ENCODE measurements around the gene HSBP1L1.

The HSBP1L1 gene

GRCh38 chr18:79930020-79930642 lies 34.3 kb upstream of the HSBP1L1 start:
- no peak for TF ChIP-seq CTCF (IDR thresholded peaks at IDR 0.05; ENCODE audit: control extremely low read depth, extremely low read depth, low read depth, missing control alignments)
- DNase-seq (ENCODE audit: extremely low spot score), result no peak
- CTCF ChIA-PET, result interaction anchor here (1.1 kb wide), 1 partner anchor 11 kb away, joined by 4 read pairs; no protein-coding TSS in a partner anchor
- POLR2A ChIA-PET, result no interaction called here

- TF ChIP-seq CTCF (IDR thresholded peaks at IDR 0.05; ENCODE audit: control extremely low read depth, extremely low read depth, low read depth, missing control alignments), result no peak
- ChIA-PET POLR2A (no interaction called here), CTCF (no interaction called here)
- no peak for DNase-seq (ENCODE audit: extremely low spot score)
Observed at GRCh38 chr18:79931475-79931874, 33.0 kb upstream of the HSBP1L1 start.

GRCh38 chr18:79932907-79933306 lies 31.5 kb upstream of the HSBP1L1 start:
- ChIA-PET CTCF (no interaction called here), POLR2A (no interaction called here)
- DNase-seq (ENCODE audit: extremely low spot score), result no peak
- no peak for TF ChIP-seq CTCF (IDR thresholded peaks at IDR 0.05; ENCODE audit: control extremely low read depth, extremely low read depth, low read depth, missing control alignments)

- TF ChIP-seq CTCF (IDR thresholded peaks at IDR 0.05; ENCODE audit: control extremely low read depth, extremely low read depth, low read depth, missing control alignments), result no peak
- ChIA-PET POLR2A (no interaction called here), CTCF (interaction anchor here (0.7 to 1.1 kb wide), 2 partner anchors 11 to 28 kb away, joined by 3 read pairs; no protein-coding TSS in a partner anchor)
- no peak for DNase-seq (ENCODE audit: extremely low spot score)
Observed at GRCh38 chr18:79933765-79934164, 30.7 kb upstream of the HSBP1L1 start.

GRCh38 chr18:79934311-79935097 lies 29.9 kb upstream of the HSBP1L1 start:
- no peak for TF ChIP-seq CTCF (IDR thresholded peaks at IDR 0.05; ENCODE audit: control extremely low read depth, extremely low read depth, low read depth, missing control alignments)
- CTCF ChIA-PET, result interaction anchor here (0.7 to 1.1 kb wide), 2 partner anchors 10 to 28 kb away, joined by 3 read pairs; no protein-coding TSS in a partner anchor
- POLR2A ChIA-PET, result no interaction called here

GRCh38 chr18:79935098-79935480 lies 29.4 kb upstream of the HSBP1L1 start:
- DNase-seq (ENCODE audit: extremely low spot score), result no peak
- ChIA-PET POLR2A (no interaction called here), CTCF (interaction anchor here (0.9 kb wide), 1 partner anchor 11 kb away, joined by 3 read pairs; no protein-coding TSS in a partner anchor)
- TF ChIP-seq CTCF (IDR thresholded peaks at IDR 0.05; ENCODE audit: control extremely low read depth, extremely low read depth, low read depth, missing control alignments), result no peak

More at GRCh38 chr18:79934311-79935097, 29.9 kb upstream of the HSBP1L1 start:
- no peak for DNase-seq (ENCODE audit: extremely low spot score)

Measured in GM10248 (cell line).